HL-60 (cell line): ENCODE results near the gene CYYR1.

Source experiments
- CTCF ChIP-seq: IDR thresholded peaks from one replicate; pipeline ENCODE4 v1.5.1; 2011; ENCODE audit warnings: low read length, control low read depth, inconsistent platforms; ENCODE audit not compliant: insufficient read depth
- POLR2AphosphoS5 ChIP-seq: IDR thresholded peaks from 2 replicates; pipeline ENCODE4 v1.6.1; 2012; ENCODE audit warnings: low read depth
- REST ChIP-seq: IDR thresholded peaks from 2 replicates; pipeline ENCODE4 v1.6.1; 2012; ENCODE audit warnings: low read depth; ENCODE audit not compliant: insufficient replicate concordance

GRCh38 chr21:26501495-26502021, 71.5 kb downstream of the CYYR1 start:
- TF ChIP-seq CTCF (no peak), POLR2AphosphoS5 (no peak), REST (no peak)
